Activated CD4-positive, alpha-beta T cell treated with anti-CD3 and anti-CD28 coated beads, Interleukin-10, Interleukin-2, amounts not matched to agents 100 ng/mL and 50 ng/mL, durations not matched to agents 16 hours and 8 hours (primary cell): ENCODE data around the gene MGARP.

ENCODE experiments used
- DNase-seq: peaks from one replicate; pipeline ENCODE4 v3.0.0-alpha.2; 2020

Gene MGARP

GRCh38 chr4:139243448-139244365 lies 36.3 kb downstream of the MGARP start:
- no peak for DNase-seq

GRCh38 chr4:139242511-139243051 lies 37.4 kb downstream of the MGARP start:
- DNase-seq = no peak

GRCh38 chr4:139241784-139242151 lies 38.3 kb downstream of the MGARP start:
- no peak for DNase-seq

- DNase-seq = no peak
These were observed 38.8 kb downstream of the MGARP start for GRCh38 chr4:139241086-139241783.

- no peak for DNase-seq
These were observed 40.8 kb downstream of the MGARP start for GRCh38 chr4:139239127-139239772.

- DNase-seq = no peak
These were observed 45.8 kb downstream of the MGARP start for GRCh38 chr4:139234253-139234652.

GRCh38 chr4:139229534-139230039 lies 50.4 kb downstream of the MGARP start:
- DNase-seq = peak; percentile 53

GRCh38 chr4:139227729-139228404 lies 52.2 kb downstream of the MGARP start:
- DNase-seq = no peak

GRCh38 chr4:139223682-139224317 lies 56.2 kb downstream of the MGARP start:
- peak; percentile 79 for DNase-seq

GRCh38 chr4:139222215-139222614 lies 57.8 kb downstream of the MGARP start:
- no peak for DNase-seq

GRCh38 chr4:139221687-139222086 lies 58.3 kb downstream of the MGARP start:
- no peak for DNase-seq

- DNase-seq = no peak
These were observed 60.5 kb downstream of the MGARP start for GRCh38 chr4:139219450-139220055.
